SW 1271 (cell line): ENCODE data around the gene PCSK1N.
"Not testable (repeated sequence)": the region's sequence is repeated elsewhere in the genome, so short reads cannot be mapped to it uniquely, and the experiment has no call there.

Experiments
- DNase-seq, 2 experiments: peaks; one replicate each; lab custom pipeline; 2025; lab: John Stamatoyannopoulos, UW

PCSK1N gene

GRCh38 chrX:48823053-48823452, 12.4 kb downstream of the PCSK1N start:
- no peak for DNase-seq

DNA sequence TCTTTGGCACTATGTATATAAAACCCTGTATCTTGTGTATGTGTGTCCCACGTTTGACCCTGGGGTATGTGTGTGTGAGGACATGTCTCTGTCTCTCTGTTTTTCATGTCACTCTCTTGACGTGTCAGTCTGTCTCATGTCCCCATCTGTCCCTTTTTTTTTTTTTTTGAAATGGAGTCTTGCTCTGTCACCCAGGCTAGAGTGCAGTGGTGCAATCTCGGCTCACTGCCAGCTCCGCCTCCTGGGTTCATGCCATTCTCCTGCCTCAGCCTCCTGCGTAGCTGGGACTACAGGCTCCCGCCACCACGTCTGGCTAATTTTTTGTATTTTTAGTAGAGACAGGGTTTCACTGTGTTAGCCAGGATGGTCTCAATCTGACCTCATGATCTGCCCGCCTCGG, 16.0 kb downstream of the PCSK1N start:
- not testable (repeated sequence) for DNase-seq

- DNase-seq = no peak
Measured at GRCh38 chrX:48818866-48819265, 16.5 kb downstream of the PCSK1N start.

DNA sequence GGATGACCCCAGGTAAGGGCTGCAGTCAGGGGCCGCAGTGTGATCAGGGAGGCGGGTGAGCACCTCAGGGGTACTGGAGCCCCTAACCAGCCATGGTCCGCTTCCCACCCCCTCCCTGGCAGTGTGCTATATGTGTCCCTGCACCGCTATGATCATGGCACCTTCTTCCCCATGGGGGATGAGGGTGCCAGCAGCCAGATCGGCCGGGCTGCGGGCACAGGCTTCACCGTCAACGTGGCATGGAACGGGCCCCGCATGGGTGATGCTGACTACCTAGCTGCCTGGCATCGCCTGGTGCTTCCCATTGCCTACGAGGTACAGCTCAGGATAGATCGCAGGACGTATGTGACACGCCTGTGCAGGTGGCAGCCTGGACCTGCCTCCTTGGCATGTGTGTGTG, 17.3 kb downstream of the PCSK1N start:
- DNase-seq = no peak

GRCh38 chrX:48816014-48816810, 19.2 kb downstream of the PCSK1N start:
- no peak for DNase-seq

- DNase-seq = no peak
Measured at GRCh38 chrX:48815266-48815665, 20.1 kb downstream of the PCSK1N start.

GRCh38 chrX:48814722-48815121, 20.7 kb downstream of the PCSK1N start:
- DNase-seq = no peak

- DNase-seq = no peak
Measured at GRCh38 chrX:48813644-48814043, 21.8 kb downstream of the PCSK1N start.

GRCh38 chrX:48806081-48806480, 29.3 kb downstream of the PCSK1N start:
- no peak for DNase-seq

GRCh38 chrX:48802905-48803200, 32.6 kb downstream of the PCSK1N start:
- DNase-seq = no peak

GRCh38 chrX:48802089-48802904, 33.1 kb downstream of the PCSK1N start:
- peak; percentile 37 to 77 for DNase-seq

DNA sequence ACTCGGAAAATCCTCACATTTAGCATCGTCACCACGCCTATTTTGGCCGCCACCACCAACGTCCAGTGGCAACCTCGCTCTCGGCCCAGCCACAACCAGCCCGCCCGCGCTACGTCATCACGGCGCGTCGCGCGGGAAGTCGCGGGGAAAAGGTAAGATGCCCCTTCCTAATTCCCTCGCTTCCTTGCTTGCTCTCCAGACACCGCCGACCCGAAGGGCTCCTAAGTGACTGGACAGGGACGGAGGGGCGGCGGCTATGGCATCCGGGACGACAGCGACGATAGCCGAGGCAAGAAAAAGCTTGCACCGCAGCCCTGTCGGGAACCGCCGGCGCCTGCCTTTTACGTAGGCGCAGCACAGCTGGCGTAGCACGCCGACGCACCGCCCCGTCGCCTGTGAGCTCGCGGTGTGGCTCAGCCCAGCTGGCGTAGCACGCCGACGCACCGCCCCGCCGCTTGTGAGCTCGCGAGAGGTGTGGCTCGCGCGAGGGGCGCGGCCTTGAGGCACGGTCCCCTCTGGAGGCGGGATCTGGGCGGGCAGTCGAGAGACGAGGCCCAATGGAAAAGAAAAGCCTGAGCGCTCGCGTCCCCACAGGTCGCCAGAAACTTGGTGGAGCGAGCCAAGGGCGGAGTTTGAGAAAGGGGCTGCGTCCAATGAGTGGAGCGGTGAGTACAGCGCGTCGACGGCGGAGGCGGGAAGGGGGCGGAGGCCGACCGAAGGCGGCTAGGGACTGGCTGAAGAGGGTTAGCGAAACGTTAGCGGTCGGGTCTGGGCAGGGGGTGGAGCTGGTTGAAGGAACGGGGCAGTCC, 33.9 kb downstream of the PCSK1N start, which contains the start of gene HDAC6:
HDAC6 (plus strand) TSS at position 788 of the 809 bp plus-strand sequence. CDS start 626 bp downstream, outside the sequence.
- peak; percentile 79 to 90 for DNase-seq

DNA sequence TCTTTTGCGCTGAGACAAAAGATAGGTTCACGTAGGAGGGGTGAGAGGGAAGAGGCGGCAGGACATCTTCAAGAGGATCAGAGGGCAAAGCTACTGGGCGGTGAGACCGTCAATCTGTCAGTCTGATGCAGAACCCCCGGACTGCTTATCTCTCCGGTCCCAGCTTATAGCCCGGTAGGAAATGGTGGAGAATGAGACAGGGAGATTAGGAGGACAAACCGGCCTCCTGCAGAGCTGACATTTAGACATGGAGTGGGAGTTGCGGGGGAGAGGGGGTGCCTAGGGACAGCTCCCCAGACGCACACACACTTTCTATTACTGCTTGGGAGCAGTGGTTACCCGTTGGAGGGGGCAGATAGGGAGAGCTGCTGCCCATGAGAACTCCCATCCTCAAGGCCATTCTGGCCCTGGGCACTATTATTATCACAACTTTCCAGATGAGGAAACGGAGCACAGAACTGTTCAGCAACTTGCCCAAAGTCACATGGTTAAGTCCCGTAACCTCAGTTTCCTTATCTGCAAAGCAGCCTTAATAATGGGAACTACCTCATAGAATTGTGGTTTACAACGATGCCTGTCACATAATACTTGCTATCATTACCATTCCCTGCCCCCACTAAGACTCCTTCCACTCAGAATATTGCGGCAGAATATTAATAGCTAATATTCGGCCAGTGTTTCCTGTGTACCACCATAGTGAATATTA, 34.7 kb downstream of the PCSK1N start:
- no peak for DNase-seq

GRCh38 chrX:48798318-48798717, 37.1 kb downstream of the PCSK1N start:
- DNase-seq = no peak

DNA sequence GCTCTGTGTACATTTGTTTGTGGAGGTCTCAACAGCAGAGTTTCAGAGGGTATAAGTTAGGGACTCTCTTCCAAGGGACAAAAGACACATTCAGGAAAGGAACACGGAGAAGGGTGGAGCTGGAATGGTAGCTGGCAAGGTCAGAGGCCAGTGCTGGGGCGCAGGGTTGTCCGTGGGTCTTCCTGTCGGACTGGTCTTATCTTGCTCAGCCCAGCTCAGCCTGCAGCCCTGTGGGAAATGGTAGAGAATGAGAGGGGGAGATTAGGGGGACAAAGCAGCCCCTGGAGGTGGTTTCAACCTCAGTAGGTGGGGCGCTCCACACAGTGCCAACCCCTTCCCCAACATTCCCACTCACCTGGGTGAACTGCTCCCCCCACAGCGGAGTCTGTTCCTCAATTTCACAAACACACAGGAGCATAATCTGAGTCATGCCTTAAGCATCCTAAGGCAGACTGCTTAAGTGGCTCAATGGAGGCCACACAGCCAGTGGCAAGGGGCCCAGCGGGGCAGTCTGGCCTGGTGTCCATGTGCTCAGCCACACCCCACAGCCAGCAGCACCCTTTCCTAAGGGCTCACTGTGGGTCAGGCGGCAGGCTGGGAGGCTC, 40.4 kb downstream of the PCSK1N start:
- DNase-seq = no peak

DNA sequence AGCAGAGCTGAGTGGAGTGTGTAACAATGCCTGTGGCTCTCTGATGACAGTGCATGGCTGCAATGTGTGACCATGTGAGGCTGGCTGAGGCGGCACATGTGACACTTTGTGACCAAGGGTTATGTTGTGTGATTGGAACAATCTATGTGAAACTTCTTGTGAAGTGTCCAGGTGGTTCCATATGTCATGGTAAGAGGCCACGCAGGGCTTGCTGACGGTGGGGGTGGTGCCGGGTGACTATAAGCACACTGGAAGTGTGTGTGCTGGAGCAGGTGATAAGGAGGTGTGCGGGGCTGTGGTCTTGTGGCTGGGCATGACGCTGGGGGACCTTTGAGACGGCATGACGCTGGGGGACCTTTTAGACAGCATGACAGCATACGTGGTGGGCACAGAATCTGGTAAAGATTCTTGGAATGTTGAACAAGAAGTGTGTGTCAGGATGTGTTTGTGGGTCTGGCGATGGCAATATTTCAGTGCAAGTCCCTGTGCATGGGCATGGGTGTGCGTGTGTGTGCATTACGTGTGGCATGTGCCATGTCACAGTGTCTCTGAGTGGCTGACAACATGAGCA, 41.0 kb downstream of the PCSK1N start:
- DNase-seq = no peak

- DNase-seq = no peak
Measured at GRCh38 chrX:48793935-48794334, 41.5 kb downstream of the PCSK1N start.

DNA sequence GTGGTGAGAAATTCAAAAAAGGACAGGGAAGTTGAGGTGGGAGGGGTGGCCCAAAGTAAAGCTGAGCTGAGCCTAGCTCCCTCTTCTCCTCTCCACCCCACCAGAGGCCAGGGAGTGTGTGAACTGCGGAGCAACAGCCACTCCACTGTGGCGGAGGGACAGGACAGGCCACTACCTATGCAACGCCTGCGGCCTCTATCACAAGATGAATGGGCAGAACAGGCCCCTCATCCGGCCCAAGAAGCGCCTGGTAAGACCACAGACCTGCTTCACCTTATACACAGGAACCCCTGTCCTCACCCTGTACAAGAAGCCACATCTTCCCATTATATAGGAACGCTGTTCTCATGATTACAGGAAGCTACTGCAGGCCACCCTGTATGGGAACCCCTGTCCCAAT, 43.2 kb downstream of the PCSK1N start:
- no peak for DNase-seq

DNA sequence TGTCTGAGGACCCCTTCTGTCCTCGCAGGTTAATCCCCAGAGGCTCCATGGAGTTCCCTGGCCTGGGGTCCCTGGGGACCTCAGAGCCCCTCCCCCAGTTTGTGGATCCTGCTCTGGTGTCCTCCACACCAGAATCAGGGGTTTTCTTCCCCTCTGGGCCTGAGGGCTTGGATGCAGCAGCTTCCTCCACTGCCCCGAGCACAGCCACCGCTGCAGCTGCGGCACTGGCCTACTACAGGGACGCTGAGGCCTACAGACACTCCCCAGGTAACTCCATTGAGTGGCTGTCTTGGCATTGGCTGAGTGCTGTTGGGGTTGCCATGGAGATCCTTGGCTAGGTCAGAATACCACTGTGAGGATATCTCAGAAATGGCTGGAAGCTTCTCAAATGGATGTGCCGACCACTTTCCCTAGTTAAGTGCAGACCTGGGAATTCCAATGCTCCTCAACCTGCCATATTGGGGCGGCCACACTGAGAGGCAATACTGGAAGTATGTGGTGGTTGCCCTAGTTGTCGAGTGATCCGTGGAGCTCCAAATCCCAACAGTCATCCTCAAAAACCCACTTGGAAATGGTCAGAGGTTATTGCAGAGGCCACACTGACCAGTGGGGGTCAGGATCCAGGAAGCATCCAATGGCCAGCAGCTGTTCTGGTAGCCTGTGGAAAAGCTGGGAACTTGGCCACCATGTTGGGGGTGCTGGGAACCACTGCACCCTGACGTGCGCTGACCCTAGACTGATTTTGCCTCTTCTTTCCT, 44.2 kb downstream of the PCSK1N start:
- DNase-seq = no peak

- no peak for DNase-seq
Measured at GRCh38 chrX:48790477-48790876, 44.9 kb downstream of the PCSK1N start.
